Femur (tissue), 1 donor: Measurements from ENCODE around the gene SMIM41.

Experiments
- DNase-seq: peaks from one replicate; pipeline ENCODE4 v3.0.0-alpha.2; 2017

SMIM41 gene

GRCh38 chr12:52050758-52051541 lies 28.6 kb upstream of the SMIM41 start, which contains the start of gene NR4A1:
TSS of gene NR4A1 (plus strand) at chr12:52051442. CDS start at chr12:52054329, 2,887 bp downstream.
- DNase-seq: peak; percentile 98

GRCh38 chr12:52052468-52053186 lies 26.9 kb upstream of the SMIM41 start:
- DNase-seq: peak; percentile 35

- DNase-seq: peak; percentile 67
Measured at GRCh38 chr12:52053536-52054209, 25.8 kb upstream of the SMIM41 start.

DNA sequence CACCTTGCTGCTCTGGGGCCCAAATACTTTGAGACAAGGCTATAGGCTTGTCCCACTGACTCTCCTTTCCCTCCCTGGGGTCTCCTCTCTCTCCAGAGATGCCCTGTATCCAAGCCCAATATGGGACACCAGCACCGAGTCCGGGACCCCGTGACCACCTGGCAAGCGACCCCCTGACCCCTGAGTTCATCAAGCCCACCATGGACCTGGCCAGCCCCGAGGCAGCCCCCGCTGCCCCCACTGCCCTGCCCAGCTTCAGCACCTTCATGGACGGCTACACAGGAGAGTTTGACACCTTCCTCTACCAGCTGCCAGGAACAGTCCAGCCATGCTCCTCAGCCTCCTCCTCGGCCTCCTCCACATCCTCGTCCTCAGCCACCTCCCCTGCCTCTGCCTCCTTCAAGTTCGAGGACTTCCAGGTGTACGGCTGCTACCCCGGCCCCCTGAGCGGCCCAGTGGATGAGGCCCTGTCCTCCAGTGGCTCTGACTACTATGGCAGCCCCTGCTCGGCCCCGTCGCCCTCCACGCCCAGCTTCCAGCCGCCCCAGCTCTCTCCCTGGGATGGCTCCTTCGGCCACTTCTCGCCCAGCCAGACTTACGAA lies 25.2 kb upstream of the SMIM41 start:
- DNase-seq: no peak

GRCh38 chr12:52054833-52055730 lies 24.4 kb upstream of the SMIM41 start:
- DNase-seq: no peak

GRCh38 chr12:52055731-52056711 lies 23.5 kb upstream of the SMIM41 start:
- peak; percentile 61 for DNase-seq

DNA sequence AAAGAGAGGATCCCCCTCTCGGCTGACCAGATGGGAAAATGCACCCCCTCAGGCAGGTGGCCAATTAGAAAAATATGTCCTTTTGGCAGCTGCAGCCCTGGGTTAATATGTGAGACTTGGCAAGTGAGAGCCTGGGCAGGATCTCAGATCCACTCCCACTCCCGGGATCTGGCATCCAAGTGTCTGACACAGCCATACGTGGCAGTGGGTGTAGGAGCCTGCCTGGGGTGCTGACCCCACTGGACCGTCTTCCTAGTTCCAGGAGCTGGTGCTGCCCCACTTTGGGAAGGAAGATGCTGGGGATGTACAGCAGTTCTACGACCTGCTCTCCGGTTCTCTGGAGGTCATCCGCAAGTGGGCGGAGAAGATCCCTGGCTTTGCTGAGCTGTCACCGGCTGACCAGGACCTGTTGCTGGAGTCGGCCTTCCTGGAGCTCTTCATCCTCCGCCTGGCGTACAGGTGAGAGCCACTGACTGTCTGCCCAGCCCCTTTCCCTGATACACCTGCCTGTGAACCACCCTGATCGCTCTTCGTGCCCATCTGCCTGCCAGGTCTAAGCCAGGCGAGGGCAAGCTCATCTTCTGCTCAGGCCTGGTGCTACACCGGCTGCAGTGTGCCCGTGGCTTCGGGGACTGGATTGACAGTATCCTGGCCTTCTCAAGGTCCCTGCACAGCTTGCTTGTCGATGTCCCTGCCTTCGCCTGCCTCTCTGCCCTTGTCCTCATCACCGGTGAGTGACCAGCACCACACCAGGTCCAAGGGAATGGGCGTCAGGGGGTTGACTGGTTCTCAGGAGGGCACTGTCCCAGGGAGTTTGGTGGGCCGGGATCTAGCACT lies 22.5 kb upstream of the SMIM41 start:
- DNase-seq: peak; percentile 63

GRCh38 chr12:52057638-52058576 lies 21.6 kb upstream of the SMIM41 start:
- no peak for DNase-seq

DNA sequence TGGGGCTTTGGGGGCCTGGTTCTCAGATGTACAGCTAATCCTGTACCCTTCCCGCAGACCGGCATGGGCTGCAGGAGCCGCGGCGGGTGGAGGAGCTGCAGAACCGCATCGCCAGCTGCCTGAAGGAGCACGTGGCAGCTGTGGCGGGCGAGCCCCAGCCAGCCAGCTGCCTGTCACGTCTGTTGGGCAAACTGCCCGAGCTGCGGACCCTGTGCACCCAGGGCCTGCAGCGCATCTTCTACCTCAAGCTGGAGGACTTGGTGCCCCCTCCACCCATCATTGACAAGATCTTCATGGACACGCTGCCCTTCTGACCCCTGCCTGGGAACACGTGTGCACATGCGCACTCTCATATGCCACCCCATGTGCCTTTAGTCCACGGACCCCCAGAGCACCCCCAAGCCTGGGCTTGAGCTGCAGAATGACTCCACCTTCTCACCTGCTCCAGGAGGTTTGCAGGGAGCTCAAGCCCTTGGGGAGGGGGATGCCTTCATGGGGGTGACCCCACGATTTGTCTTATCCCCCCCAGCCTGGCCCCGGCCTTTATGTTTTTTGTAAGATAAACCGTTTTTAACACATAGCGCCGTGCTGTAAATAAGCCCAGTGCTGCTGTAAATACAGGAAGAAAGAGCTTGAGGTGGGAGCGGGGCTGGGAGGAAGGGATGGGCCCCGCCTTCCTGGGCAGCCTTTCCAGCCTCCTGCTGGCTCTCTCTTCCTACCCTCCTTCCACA lies 20.7 kb upstream of the SMIM41 start:
- peak; percentile 78 for DNase-seq

DNA sequence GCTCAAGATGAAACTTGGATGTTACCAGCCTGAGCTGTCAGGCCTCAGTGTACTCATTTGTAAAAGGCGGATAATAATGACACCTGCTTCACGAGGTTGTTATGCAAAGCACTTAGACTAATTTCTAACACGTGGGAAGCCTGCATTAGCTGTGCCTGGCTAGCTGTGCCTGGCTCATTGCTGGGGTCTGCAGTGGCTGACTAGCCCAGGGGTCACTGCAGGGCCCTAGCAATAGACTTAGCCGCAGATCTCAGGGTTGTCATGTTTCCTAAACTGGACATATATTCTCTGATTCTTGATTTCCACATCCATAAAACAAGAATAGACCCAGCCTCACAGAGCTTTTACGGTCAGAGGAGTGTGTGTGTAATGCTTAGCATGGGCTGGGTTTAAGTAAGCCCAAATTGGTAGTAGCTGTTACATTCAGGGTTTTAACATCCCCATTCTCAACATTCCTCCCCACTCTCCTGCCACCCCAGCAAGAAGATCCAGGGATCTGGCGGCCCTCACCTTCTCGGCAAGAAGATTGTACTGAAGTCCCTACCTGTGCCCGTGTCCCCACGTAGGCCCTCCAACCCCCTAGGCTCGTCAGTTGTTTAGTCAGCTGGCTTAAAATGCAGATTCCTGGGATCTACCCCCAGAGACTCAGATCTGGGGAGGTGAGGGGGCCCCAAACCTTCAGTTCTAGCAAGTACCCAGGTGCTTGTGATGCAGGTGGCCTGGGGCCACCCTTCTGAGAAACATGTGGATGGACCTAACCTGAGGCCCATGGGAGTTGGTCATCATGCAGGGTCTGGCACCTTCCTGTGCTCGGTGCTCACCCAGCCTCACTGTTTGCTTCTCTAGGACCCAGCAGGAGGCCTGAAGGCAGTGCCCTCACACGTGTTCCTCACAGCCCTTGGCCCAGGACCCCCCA lies 19.7 kb upstream of the SMIM41 start:
- DNase-seq: peak; percentile 81

GRCh38 chr12:52060498-52061177 lies 18.9 kb upstream of the SMIM41 start:
- no peak for DNase-seq

DNA sequence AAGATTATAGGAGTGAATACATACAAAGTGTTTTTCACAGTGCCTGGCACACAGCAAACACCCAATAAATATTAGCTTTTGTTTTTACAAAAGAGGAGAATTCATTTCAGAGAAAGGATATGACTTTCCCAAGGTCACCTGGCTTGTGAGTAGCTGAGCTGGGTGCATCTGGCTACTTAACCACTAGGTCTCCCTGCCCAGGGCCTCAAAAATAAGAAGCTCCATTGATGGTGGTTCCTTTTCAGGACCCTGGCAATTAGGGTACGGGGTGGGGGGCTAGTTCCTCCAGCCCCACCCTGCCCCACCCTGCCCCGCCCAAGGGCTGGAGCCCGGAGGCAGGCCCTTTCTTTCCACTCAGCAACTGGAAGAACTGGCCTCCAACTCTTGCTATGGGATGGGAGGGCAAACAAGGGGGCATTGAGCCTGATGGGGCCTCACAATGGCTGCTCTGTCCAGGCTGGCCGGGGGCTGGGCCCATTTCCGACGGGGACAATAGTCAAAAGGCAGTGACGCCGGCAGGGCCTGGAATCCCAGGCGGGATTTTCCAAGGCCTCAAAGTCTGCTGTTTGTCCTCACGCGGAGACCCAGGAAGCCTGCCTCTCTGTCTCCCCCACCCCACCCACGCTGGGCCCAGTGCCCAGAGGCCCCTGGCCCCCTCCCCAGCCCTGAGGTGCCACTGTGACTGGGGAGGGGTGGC lies 17.9 kb upstream of the SMIM41 start:
- peak; percentile 41 for DNase-seq

DNA sequence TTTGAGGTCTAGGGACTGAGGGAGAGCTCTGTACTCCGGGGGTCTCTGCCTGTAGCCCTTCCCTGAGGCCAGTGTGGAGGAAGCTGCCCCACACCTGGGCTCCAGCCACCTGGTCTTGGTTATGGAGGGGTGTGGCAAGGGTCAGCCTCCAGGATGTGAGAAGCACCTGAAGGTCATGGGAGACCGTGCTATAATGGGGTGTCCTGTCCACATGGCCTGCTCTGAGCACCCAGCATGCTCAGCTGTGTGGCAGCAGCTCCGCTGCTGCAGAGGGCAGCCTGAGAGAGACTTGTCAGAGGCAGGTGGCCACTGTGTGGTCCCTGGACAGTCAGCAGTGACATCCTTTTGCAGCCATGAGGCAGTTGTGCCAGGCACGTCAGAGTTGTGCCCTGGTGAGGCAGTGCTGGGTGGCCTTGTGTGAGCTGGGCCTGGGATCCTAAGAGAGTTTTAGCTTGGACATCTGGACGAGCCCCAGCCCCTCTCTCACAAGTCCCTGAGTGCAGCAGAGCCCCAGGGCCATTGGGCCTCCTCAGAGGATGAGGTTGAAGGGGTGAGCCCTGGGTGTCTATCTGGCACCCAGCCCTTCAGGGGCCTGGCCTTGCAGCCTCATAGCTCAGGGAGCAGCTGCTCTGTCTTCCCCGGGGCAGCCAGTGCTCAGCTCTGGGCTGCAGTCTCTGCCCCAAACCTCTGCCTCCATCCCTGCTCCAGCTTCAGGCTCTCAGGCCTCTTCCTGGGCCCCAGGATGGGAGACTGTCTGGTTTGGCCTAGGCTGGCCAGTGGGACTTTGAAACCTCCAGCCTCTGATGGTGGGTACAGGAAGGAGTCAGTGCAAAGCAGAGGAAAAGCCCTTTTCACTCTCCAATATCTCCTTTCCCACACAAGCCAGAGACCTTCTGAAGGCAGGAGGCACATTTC lies 17.1 kb upstream of the SMIM41 start:
- no peak for DNase-seq
